Astrocyte of the spinal cord (primary cell): ENCODE measurements around the gene GMNN.
"Not testable (repeated sequence)": the region's sequence is repeated elsewhere in the genome, so short reads cannot be mapped to it uniquely, and the experiment has no call there.

Experiments used
- DNase-seq: peaks from one replicate; pipeline ENCODE4 v3.0.0; 2011; ENCODE audit warnings: low read depth, low spot score
- H3K4me3 ChIP-seq: 2 replicates; pipeline ENCODE4 v1.5.1; 2011; ENCODE audit warnings: low read depth, mild to moderate bottlenecking, low read length, moderate library complexity
- CTCF ChIP-seq: IDR thresholded peaks from 2 replicates; pipeline ENCODE4 v1.5.1; 2012; ENCODE audit warnings: low read depth, mild to moderate bottlenecking, low read length, inconsistent platforms
- in situ Hi-C: cut with HindIII; loops from 2 replicates; pipeline ENCODE4 v1.10.0; 2017; ENCODE audit warnings: low sequenced_read_pairs

Gene GMNN

GRCh38 chr6:24761851-24762250 is 12.9 kb upstream of the GMNN start:
- no peak for TF ChIP-seq CTCF
- in situ Hi-C loops = no loop called here
- no peak overlapping the region for H3K4me3 ChIP-seq
- DNase-seq = no peak

DNA sequence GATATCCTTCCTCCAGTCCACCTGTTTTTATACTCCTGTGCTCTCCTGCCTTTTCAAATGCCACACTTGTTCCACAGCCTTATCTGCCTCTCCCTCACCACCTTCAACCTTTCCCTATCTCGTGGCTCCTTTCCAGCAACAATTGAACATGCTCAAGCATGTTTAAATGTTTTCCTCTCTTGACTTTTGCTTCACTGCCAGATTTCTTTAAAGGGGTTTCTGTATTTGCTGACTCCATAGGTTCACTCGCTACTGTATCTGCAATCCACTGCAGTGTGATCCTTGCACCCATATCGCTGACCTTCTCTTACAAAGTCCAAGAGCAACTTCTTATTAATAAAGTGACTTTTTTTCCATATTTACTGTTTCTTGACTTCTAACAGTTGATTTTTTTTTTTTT is 11.2 kb upstream of the GMNN start:
- H3K4me3 ChIP-seq = no peak overlapping the region
- no peak for TF ChIP-seq CTCF
- no peak for DNase-seq
- in situ Hi-C loops = no loop called here

DNA sequence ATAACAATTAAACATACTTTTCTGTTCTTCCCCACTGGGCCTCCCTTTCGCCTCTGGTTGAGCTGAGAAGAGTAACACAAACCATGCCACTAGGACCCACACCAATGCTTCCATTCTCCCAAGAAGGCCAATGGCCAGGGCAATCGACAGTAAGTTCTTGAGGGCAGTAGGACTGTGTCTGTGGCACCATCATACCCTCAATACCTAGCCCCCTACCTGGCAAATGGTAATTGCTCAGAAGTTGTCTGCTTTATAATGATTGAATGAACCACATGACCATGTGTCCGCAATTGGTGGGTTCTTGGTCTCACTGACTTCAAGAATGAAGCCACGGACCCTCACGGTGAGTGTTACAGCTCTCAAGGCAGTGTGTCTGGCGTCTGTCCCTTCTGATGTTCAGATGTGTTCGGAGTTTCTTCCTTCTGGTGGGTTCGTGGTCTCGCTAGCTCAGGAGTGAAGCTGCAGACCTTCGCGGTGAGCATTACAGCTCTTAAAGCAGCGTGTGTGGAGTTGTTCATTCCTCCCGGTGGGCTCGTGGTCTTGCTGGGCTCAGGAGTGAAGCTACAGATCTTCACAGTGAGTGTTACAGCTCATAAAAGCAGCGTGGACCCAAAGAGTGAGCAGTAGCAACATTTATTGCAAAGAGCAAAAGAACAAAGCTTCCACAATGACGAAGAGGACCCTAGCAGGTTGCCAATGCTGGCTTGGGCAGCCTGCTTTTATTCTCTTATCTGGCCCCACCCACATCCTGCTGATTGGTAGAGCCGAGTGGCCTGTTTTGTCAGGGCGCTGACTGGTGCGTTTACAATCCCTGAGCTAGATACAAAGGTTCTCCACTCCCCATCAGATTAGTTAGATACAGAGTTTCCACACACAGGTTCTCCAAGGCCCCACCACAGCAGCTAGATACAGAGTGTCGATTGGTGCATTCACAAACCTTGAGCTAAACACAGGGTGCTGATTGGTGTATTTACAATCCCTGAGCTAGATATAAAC is 9.6 kb upstream of the GMNN start:
- DNase-seq, in situ Hi-C loops, H3K4me3 ChIP-seq: not testable (repeated sequence)

- DNase-seq, in situ Hi-C loops, H3K4me3 ChIP-seq: not testable (repeated sequence)
Observed at GRCh38 chr6:24765968-24766367, 8.8 kb upstream of the GMNN start.

DNA sequence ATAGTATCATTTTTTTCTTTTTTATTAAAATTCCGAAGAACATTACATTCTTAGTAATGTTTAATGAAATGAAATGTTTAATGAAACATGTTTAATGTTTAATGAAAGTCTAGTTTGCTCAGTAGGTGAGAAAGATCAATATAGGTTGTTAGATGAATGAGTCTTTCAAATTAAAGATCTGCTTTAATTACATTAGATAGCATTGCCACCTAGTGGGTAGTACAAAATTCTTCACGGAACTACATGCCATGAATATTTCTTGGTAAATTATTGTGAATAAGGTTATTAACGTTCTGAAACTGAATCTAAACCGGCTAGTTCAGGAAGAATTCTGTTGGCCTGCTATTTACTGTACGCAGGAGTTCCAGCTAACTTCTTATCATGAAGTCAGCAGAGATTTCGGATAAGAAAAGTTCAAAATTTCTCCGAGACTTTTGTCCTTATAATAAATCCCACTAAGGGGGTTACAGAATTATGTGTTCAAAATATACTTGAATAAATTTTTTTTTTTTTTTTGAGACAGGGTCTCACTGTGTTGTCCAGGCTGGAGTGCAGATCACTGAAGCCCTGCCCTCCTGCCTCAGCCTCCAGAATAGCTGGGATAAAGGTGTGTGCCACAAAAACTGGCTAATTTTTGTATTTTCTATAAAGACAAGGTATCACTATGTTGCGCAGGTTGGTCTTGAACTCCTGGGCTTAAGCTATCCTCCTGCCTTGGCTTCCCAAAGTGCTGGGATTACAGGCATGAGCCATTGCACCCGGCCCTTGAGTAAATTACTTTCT is 7.9 kb upstream of the GMNN start:
- H3K4me3 ChIP-seq = no peak overlapping the region
- peak; percentile 42 for TF ChIP-seq CTCF
- DNase-seq = peak; percentile 41
- in situ Hi-C loops = no loop called here

DNA sequence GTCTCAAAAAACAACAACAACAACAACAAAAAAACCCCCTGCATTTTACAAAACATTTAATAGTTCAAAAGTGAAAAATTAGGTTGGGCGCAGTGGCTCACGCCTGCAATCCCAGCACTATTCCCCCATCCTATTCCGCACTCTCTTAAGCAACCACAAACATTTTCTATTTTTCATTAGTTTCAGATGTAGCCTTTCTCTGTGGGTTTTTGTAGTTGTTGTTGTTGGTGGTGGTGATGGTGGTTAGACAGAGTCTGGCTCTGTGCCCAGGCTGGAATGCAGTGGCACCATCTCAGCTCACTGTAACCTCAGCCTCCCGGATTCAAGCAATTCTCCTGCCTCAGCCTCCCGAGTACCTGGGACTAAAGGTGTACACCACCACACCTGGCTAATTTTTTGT is 6.4 kb upstream of the GMNN start:
- in situ Hi-C loops = no loop called here
- H3K4me3 ChIP-seq = no peak overlapping the region
- TF ChIP-seq CTCF = no peak
- DNase-seq = peak; percentile 16

DNA sequence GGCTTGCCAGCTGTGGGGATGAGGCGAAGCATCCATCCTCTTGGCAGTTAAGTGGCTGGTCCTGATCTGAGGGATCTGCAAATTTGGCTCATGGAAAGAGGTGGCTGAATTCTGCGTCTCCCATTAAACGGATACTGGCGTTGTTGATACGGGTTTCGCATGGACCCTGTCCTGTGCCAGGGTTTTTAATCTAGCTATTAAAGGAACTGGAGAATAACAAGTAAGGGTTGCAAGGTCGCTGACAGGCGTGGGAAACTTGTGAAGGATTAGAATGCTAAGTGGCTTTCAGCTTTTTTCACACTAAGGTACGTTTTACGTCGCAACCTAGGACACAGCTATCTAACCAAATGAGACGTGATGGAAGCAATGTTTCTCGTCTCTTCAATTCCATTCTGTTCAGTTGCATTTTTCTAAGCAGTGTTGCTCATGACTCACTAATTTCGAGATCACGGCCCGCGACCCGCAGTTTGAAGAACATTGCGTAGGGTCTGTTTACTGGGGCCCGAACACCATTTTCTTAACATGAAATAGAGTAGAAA is 852 bp downstream of the GMNN start:
- peak; percentile 68 for DNase-seq
- in situ Hi-C loops = no loop called here
- H3K4me3 ChIP-seq = peak overlapping the region; percentile 100
- TF ChIP-seq CTCF = no peak
